T-helper 1 cell treated with Interleukin-12 subunit alpha and Interleukin-12 subunit beta and Interleukin-4 antibody, amounts not matched to agents 30 μg/mL and 1 μg/mL, for 36 hours (primary cell): ENCODE results near the gene TMEM223.
A peak's percentile ranks its signal among the peaks of the same experiment; 100 is the strongest.
"Not testable (repeated sequence)": the region's sequence is repeated elsewhere in the genome, so short reads cannot be mapped to it uniquely, and the experiment has no call there.

Experiments used
- H3K27ac Mint-ChIP-seq: one replicate; pipeline ENCODE4 v1.8.0; 2021; ENCODE audit warnings: mild to moderate bottlenecking, mixed read lengths
- H3K27me3 Mint-ChIP-seq: one replicate; pipeline ENCODE4 v1.8.0; 2021; ENCODE audit warnings: low read depth, mixed read lengths
- H3K36me3 Mint-ChIP-seq: one replicate; pipeline ENCODE4 v1.8.0; 2021; ENCODE audit warnings: low read depth, mixed read lengths
- H3K4me1 Mint-ChIP-seq: one replicate; pipeline ENCODE4 v1.8.0; 2021; ENCODE audit warnings: low read depth, mixed read lengths
- H3K4me3 Mint-ChIP-seq: one replicate; pipeline ENCODE4 v1.8.0; 2021; ENCODE audit warnings: mild to moderate bottlenecking, moderate library complexity, mixed read lengths
- H3K9me3 Mint-ChIP-seq: one replicate; pipeline ENCODE4 v1.8.0; 2021; ENCODE audit warnings: mixed read lengths

TMEM223 gene

DNA sequence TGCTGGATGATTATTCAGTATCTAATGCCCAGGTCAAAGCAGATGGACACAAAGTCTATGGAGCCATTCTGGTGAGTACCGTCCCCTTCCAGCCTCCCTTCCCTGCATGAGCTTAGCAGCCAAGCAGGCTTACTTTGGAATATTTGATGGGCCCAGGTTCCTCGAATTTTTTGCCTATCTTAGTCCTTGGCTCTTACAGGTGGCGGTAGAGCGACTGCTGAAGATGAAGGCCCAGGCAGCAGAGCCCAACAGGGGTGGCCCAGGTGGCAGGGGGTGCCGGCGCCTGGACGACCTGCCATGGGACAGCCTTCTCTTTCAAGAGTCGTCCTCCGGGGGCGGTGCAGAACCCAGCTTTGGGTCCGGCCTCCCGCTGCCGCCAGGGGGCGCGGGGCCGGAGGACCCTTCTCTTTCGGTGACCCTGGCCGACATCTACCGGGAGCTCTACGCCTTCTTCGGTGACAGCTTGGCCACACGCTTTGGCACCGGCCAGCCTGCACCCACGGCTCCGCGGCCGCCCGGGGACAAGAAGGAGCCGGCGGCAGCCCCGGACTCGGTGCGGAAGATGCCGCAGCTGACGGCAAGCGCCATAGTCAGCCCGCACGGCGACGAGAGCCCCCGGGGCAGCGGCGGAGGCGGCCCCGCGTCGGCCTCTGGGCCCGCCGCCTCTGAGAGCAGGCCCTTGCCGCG lies 5.3 kb downstream of the TMEM223 start:
- H3K27ac Mint-ChIP-seq: peak overlapping the region; percentile 87
- peak overlapping the region; percentile 86 for H3K4me3 Mint-ChIP-seq
- H3K9me3 Mint-ChIP-seq: no peaks in the 10 kb centered on the region
- peaks cover 32% of the 10 kb centered on the region for H3K36me3 Mint-ChIP-seq
- H3K27me3 Mint-ChIP-seq: no peaks in the 10 kb centered on the region
- peaks cover 34% of the 10 kb centered on the region for H3K4me1 Mint-ChIP-seq

DNA sequence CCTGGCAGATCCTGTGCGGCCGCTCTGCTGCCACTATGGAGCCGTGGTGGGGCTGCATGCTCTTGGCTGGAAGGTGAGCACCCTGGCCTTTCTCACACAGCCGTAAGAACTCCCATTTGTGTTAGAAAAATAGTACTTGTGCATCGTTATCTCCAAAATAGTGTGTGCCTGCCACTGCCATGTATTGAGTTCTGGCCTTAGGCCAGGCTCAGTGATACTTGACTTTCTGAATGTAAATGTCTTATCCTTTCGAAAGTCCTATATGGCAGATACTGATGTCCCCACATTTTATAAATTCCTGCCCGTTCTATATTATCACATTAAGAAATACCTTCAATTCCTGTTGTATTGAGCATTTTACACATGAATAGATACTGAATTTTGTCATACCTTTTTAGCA lies 9.1 kb downstream of the TMEM223 start:
- Mint-ChIP-seq H3K27ac (no peak overlapping the region), H3K9me3 (no peaks in the 10 kb centered on the region), H3K27me3 (no peaks in the 10 kb centered on the region), H3K4me1 (peaks cover 16% of the 10 kb centered on the region), H3K36me3 (peaks cover 16% of the 10 kb centered on the region), H3K4me3 (no peak overlapping the region)

DNA sequence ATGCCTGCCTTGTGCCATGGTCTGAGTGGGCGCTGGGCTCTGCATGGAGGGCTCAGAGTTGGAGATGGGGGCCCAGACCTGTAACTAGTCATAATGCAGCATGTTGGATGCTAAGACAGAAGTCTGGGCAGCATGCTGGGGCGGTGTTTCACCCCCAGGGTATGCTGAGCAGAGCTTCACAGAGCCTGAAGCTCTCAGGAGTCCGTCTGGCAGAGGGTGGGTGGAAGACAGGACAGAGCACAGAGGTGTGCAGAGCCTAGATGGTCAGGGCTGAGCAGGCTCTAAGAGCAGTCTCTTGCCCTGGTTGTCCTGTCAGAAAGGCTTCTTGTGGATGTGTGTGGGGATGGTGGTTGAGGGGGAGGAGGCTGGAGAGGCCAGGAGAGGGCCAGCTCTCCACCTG lies 13.4 kb downstream of the TMEM223 start:
- Mint-ChIP-seq H3K9me3 (no peaks in the 10 kb centered on the region), H3K4me3 (no peak overlapping the region), H3K36me3 (peaks cover 16% of the 10 kb centered on the region), H3K4me1 (peaks cover 10% of the 10 kb centered on the region), H3K27me3 (no peaks in the 10 kb centered on the region), H3K27ac (no peak overlapping the region)

DNA sequence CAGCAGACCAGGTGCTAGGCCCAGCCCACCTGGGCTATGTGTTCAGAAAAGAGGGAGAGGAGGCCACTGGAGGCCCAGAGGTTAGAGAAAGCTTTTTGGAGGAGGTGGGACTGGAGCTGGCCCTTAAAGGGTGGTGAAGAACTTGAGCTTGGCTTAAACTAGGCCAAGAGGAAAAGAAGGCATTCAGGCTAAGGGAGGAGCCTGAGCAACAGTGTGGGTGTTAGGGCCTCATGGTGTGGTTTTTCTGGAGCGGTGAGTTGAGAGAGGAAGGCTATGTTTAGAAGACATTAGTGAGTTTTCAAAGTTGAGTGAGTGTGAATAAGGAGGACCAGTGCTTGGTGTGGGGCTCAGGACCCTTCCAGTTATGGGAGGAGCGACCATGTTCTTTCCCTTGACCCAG lies 14.4 kb downstream of the TMEM223 start:
- Mint-ChIP-seq H3K9me3 (no peaks in the 10 kb centered on the region), H3K4me1 (peaks cover 10% of the 10 kb centered on the region), H3K36me3 (peaks cover 15% of the 10 kb centered on the region), H3K4me3 (peak overlapping the region; percentile 17), H3K27me3 (no peaks in the 10 kb centered on the region), H3K27ac (peak overlapping the region; percentile 61)

DNA sequence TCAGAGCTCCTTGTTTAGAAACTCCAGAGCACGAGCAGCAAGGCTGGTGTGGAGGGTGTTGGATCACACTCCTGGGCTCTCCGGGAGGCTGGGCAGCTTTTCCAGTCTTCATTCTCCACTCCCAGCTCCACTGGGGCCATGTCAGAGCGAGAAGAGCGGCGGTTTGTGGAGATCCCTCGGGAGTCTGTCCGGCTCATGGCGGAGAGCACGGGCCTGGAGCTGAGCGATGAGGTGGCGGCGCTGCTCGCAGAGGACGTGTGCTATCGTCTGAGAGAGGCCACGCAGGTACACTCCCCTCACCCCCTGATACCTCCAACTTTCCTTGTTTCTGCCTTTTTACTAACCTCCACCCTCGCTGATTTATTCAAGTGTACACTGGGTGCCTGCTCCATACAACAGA lies 16.2 kb downstream of the TMEM223 start:
- peaks cover 13% of the 10 kb centered on the region for H3K36me3 Mint-ChIP-seq
- H3K4me3 Mint-ChIP-seq: no peak overlapping the region
- peaks cover 20% of the 10 kb centered on the region for H3K4me1 Mint-ChIP-seq
- no peaks in the 10 kb centered on the region for H3K27me3 Mint-ChIP-seq
- no peaks in the 10 kb centered on the region for H3K9me3 Mint-ChIP-seq
- peak overlapping the region; percentile 24 for H3K27ac Mint-ChIP-seq

DNA sequence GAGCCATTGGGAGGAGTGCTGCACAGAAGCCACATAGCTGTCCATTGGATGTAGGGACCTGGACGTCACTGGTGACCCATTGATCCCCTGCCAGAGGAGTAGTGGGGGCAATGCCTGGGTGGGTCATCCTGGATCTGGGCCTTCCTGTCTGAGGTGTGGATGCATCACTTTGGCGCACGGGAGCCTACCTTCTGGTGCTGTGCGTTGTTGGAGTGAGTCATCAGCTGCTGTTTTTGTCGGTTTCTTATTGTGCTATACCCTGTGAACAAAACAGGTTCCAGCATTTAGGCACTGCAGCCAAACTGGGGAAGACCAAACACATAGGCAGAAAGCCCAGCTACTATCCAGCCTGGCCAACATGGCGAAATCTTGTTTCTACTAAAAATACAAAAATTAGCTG lies 17.4 kb downstream of the TMEM223 start:
- Mint-ChIP-seq H3K4me1 (peaks cover 31% of the 10 kb centered on the region), H3K27me3 (no peaks in the 10 kb centered on the region), H3K36me3 (peaks cover 13% of the 10 kb centered on the region), H3K27ac (no peak overlapping the region), H3K4me3 (no peak overlapping the region), H3K9me3 (no peaks in the 10 kb centered on the region)

DNA sequence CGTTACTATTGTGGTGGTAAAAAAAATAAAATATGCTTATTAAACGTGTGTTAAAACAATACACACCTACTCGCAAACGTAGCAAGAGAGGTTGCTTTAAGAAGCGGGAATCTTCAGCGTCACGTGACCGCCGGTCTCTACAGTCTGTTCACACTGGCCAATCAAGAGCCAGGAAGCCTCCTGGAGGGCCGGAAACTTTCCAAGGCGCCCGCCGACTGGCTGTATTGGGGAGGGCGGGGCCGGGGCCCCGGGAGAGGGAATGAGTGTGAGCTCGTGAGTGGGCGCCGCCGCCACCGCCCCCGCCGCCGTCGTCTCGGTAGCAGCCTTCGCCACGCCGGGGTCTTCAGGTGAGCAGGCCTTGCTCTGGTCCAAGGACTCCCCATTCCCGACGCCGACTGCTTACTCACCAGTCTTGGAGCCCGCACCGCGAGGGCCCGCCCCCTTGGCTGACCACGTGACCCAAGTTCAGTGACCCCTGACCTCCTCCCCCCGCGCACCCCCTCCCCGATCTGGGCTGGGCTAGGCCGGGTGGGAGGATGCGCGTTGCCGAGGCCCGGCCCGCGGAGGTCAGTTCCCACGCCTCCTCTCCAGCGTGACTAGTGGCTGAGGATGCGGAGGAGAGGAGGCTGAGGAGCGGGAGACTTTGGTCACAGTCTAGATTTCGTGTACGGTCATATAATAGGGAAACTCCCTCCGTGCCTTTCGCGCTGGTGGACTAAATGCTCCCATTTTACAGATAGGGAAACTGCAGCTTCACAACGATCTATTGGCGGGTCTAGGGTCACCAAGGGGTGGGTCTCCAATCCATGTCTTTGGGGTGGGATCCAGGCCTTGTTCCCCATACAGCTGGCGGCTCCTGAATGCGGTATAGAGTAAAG lies 20.4 kb downstream of the TMEM223 start, which contains the start of gene TAF6L:
TAF6L (plus strand) TSS at position 253 of the 878 bp plus-strand sequence. CDS start 4,388 bp downstream, outside the sequence.
- no peaks in the 10 kb centered on the region for H3K9me3 Mint-ChIP-seq
- peaks cover 21% of the 10 kb centered on the region for H3K4me1 Mint-ChIP-seq
- no peaks in the 10 kb centered on the region for H3K27me3 Mint-ChIP-seq
- peak within 1 kb of the TSS; percentile 94 for H3K27ac Mint-ChIP-seq
- peak within 1 kb of the TSS; percentile 85 for H3K4me3 Mint-ChIP-seq
- peaks cover 6% of the 10 kb centered on the region for H3K36me3 Mint-ChIP-seq

DNA sequence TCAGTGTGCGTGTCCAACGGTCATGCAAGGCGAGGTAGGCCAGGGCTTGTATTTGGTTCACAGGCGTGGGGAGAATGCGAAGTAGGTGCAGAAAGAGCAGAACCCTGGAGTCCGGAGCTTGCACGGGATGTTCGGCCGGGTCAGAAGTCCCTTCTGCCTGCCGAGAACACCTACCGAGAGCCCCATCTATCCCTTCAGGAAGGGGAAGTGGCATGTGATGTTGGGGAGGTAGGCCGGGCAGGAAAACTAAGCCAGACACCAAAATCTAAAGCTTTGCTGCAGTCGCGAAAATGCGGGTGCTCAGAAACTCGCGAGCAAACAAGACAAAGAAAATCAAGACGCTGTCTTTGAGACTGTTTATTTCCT lies 21.0 kb downstream of the TMEM223 start:
- peak overlapping the region; percentile 85 for H3K4me3 Mint-ChIP-seq
- H3K27ac Mint-ChIP-seq: peak overlapping the region; percentile 94
- H3K9me3 Mint-ChIP-seq: no peaks in the 10 kb centered on the region
- peaks cover 10% of the 10 kb centered on the region for H3K36me3 Mint-ChIP-seq
- H3K27me3 Mint-ChIP-seq: no peaks in the 10 kb centered on the region
- peaks cover 21% of the 10 kb centered on the region for H3K4me1 Mint-ChIP-seq

DNA sequence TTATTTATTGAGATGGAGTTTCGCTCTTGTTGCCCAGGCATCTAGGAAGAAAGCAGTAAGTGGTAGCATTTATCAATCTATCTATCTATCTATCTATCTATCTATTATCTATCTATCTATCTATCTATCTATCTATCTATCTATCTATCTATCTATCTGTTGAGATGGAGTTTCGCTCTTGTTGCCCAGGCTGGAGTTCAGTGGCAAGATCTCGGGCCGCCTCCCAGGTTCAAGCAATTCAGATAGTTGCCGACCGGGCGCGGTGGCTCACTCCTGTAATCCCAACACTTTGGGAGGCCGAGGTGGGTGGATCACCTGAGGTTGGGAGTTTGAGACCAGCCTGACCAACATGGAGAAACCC lies 31.0 kb downstream of the TMEM223 start:
- Mint-ChIP-seq H3K36me3 (peaks cover 12% of the 10 kb centered on the region), H3K27ac (peak overlapping the region; percentile 96), H3K4me3 (peak overlapping the region; percentile 94), H3K4me1 (peaks cover 17% of the 10 kb centered on the region)
- H3K27me3 Mint-ChIP-seq, H3K9me3 Mint-ChIP-seq: not testable (repeated sequence)

DNA sequence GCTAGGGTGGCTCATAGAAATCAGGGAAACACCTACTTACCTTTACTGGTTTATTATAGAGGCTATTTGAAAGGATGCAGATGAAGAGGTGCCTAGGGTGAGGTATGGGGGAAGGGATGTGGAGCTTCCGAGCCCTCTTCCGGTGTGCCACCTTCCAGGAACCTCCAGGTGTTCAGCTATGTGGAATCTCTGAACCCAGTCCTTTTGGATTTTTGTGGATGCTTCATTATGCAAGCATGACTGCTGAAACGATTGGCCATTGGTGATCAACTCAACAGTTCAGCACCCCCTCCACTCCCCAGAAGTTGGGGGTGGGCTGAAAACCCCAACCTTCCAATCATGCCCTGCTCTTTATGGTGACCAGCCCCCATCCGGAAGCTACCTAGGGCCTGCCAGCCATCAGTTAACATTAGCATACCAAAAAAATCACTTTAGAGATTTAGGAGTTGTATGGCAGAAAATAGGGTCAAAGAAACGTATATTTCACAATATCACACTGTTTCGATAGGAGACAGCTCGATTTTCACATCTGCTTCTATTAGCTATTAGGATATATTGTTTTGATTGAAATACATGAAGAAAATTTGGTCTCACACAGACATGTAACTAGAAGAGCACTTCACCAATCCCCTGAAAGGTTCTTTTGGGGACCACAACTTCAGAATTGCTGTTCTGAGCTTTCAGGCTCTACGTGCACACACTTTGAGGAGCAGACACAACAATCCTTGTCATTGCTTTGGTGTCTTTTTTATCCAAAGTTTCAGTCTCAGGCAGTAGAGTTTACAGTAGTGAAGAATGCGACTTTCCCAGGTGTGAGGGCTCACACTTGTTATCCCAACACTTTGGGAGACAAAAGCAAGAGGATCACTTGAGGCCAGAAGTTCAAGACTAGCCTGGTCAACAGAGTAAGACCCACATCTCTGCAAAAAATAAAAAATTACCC lies 33.7 kb downstream of the TMEM223 start:
- H3K27me3 Mint-ChIP-seq: no peaks in the 10 kb centered on the region
- H3K4me1 Mint-ChIP-seq: peaks cover 22% of the 10 kb centered on the region
- no peak overlapping the region for H3K4me3 Mint-ChIP-seq
- no peak overlapping the region for H3K27ac Mint-ChIP-seq
- H3K36me3 Mint-ChIP-seq: peaks cover 5% of the 10 kb centered on the region
- no peaks in the 10 kb centered on the region for H3K9me3 Mint-ChIP-seq

DNA sequence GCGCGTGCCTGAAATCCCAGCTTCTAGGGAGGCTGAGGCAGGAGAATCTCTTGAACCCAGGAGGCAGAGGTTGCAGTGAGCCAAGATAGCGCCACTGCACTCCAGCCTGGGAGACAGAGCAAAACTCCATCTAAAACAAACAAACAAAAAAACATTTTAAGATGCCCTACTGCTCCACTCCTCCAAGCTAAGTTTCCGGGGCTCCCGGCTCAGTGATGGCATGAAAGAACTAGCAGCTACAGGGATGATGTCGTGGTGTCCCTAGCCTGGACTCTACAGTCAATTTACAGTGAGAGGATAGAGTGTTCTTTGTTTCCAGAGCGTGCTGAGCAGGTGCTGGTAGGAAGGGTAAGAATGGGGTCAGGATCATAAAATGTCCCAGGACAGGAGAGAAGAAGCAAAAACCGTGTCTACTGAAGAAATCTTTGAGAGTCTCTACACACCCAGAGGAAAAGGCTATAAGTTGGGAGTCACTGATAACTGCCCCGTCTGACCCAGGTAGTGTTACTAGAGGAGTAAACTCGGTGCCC lies 36.7 kb downstream of the TMEM223 start:
- peak overlapping the region; percentile 20 for H3K4me3 Mint-ChIP-seq
- no peaks in the 10 kb centered on the region for H3K27me3 Mint-ChIP-seq
- H3K27ac Mint-ChIP-seq: no peak overlapping the region
- no peaks in the 10 kb centered on the region for H3K9me3 Mint-ChIP-seq
- H3K4me1 Mint-ChIP-seq: peaks cover 14% of the 10 kb centered on the region
- H3K36me3 Mint-ChIP-seq: peaks cover 3% of the 10 kb centered on the region

DNA sequence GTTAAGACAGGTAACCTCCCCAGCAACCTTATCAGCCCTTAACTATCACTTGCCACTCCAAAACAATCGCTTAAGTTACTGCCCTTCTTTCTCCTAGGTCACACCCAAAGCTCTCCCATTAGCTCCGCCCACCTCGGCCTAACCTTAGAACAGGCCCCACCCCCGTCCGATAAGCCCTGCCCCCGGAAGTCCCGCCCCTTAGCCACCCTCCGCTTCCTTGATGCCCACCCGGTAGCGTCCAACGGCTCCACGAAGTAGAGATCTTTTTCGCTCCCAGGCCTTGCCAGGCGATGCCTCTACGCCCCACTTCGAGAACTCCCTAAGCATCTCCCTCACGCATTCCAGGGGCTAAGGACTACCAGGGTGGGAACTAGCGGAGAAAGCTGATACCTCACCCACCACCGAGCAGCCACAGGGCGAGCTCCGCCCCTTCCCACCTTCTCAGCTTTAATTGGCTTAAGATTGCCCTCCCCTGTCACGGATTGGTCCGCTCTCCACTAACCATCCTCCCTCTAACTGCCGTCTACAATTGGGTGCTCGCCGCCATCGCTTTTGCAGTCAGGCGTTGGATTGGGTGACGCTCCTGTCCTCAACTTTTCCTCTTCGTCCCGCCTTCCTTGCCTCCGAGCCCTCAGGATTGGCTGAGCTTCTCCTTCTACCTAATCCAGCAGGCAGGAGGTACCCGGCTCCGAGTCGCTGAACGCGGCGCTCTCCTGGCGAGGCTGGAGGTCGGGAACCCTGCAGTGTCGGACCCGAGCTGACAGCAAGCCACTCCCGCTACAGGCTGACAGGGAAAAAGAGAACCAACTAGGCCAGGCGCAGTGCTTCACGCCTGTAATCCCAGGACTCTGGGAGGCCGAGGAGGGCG lies 37.8 kb downstream of the TMEM223 start, which contains the start of gene ZBTB3:
ZBTB3 (minus strand) TSS at position 425 of the 868 bp plus-strand sequence. CDS start 496 bp downstream, outside the sequence.
- Mint-ChIP-seq H3K27ac (peak within 1 kb of the TSS; percentile 97), H3K4me1 (peaks cover 16% of the 10 kb centered on the region), H3K4me3 (peak within 1 kb of the TSS; percentile 96), H3K36me3 (peaks cover 3% of the 10 kb centered on the region), H3K9me3 (no peaks in the 10 kb centered on the region), H3K27me3 (no peaks in the 10 kb centered on the region)

DNA sequence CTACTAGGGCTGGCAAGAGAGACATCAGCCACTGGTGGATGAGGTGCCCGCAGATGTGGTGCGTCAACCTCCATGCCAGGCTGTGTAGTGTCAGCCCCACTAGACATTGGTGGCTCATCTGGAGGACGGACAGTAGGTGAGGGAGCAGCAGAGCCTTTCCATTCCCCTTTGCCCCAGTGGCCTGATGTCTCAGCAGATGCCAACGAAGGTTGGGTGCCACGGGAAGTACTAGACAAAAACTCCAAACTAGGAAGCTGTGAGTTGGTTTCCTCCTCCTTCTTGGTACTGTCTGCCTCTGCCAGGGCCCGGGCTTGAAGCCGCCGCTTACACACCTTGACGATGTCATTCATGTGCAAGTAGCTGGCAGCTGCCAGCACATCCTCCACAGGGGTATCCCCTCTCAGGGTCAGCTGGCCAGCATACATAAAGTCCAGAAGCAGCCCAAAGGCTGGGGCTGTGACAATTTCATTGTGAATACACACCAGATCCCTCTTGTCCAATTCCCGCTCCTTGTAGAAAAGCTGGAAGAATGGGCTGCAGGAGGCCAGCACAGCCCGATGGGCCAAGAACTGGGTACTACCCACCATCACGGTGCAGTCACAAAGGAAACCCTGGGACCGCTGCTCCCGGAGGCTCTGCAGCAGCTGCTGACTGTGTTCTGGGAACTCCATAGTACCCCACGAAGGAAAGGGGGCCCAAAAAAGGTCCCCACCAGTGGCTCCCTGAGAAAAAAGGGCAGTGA lies 38.6 kb downstream of the TMEM223 start:
- H3K4me3 Mint-ChIP-seq: peak overlapping the region; percentile 96
- H3K27ac Mint-ChIP-seq: peak overlapping the region; percentile 97
- H3K36me3 Mint-ChIP-seq: peaks cover 3% of the 10 kb centered on the region
- peaks cover 19% of the 10 kb centered on the region for H3K4me1 Mint-ChIP-seq
- no peaks in the 10 kb centered on the region for H3K9me3 Mint-ChIP-seq
- no peaks in the 10 kb centered on the region for H3K27me3 Mint-ChIP-seq
